GM18526 (cell line): Measurements from ENCODE around the gene NAT14.

Experiments used
- POLR2A ChIP-seq: IDR thresholded peaks from 3 replicates; pipeline ENCODE4 v1.6.1; 2011; ENCODE audit not compliant: insufficient read length; ENCODE audit errors: extremely low read depth

The NAT14 gene, protein sequence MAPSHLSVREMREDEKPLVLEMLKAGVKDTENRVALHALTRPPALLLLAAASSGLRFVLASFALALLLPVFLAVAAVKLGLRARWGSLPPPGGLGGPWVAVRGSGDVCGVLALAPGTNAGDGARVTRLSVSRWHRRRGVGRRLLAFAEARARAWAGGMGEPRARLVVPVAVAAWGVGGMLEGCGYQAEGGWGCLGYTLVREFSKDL

DNA sequence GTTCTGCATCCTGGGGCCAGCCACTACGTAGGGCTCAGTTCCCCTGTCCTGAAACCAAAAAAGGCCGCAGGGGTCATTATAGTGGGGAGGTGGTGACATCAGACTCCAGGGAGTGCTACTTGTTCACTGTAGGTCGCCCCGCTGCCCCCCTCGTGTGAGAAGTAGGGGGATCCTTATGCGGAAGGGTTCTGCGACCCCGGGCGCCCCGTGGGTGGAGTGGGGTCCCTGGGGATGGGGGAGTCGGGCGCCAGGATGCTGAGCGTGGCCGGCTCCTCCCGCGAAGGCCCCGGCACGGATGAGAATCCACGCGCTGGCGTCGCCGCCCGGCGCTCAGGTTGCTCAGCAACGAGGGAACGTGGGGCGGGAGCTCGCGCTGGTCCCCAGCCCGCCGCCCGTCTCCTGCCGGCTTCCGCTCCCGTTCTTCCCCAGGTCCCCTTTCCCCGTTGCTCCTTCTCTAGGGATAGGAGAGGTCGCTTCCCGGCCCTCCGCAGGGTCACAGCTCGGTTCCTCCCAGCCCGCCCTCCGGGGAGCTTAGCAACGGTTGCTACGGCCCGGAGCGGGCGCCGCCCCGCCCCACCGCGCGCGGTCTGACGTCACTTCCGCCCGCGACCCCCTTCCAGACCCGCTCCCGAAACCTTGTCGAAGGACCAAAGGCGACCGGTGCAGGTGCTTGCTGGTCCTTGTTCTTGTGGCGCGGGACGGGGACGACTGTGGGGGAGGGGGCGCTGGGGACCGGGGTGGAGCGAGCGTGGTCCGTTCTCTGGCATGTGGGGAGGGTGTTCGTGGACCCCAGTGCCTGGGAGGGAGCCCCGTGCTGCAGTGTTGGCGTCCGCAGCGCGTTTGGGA, at the start of gene NAT14:
TSS of gene NAT14 (plus strand) at position 596 of the 846 bp plus-strand sequence. CDS start 521 bp downstream, outside the sequence.
- TF ChIP-seq POLR2A: no peak

DNA sequence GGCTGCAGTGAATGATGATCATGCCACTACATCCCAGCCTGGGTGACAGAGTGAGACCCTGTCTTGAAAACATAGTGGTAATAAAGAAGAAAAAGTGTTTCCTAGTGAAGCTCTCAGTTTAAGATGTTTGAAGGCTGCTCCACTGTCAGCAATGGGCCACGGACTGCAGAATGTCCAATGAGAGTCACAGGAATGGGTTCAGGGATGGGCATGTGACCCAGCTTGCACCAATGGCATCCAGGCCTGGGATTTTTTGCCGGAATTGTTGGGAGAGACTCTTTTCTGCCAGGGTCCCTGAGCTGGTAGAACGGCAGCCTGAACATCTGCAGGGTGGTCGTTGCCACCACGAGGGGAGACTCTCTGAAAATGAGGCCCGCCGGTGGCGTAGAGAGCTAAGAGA, 48.1 kb upstream of the NAT14 start:
- TF ChIP-seq POLR2A: no peak

DNA sequence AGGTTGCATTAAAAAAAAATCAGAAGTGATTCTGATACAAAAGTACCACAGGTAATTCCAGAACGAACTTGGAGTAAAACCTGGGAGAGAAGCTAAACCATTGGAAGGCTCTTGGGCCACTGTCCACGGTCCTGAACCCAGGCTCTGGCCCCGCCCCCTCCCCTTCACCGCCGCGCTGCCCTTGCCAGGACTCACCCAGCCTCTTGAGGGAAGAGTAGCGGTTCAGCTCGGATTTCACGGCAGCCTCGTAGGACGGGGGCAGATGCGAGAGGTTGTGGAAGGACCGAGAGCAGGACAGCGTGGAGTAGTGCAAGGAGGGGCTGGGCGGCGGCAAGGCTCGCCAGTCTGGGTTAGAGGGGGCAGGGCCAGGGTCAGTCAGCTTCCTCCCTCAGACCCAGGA, 47.6 kb upstream of the NAT14 start:
- TF ChIP-seq POLR2A: no peak

DNA sequence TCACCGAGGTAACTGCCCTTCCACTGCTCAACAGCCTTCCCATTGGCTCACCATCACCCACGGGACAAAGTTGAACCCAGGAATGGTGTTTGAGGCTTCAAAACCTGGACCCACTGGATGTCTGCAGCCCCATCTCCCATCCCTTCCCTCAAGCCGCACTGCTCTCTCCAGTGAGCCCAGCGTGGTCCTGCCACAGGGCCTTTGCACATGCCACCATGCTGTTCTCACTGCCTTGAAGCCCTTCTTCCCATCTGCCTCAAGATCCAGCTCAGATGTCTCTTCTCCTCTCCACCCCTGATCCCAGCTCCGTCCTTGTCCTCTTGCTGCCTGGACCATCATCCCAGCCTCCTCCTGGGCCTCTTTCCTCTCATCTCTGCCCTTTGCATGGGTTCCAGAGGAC, 45.9 kb upstream of the NAT14 start:
- TF ChIP-seq POLR2A: no peak

DNA sequence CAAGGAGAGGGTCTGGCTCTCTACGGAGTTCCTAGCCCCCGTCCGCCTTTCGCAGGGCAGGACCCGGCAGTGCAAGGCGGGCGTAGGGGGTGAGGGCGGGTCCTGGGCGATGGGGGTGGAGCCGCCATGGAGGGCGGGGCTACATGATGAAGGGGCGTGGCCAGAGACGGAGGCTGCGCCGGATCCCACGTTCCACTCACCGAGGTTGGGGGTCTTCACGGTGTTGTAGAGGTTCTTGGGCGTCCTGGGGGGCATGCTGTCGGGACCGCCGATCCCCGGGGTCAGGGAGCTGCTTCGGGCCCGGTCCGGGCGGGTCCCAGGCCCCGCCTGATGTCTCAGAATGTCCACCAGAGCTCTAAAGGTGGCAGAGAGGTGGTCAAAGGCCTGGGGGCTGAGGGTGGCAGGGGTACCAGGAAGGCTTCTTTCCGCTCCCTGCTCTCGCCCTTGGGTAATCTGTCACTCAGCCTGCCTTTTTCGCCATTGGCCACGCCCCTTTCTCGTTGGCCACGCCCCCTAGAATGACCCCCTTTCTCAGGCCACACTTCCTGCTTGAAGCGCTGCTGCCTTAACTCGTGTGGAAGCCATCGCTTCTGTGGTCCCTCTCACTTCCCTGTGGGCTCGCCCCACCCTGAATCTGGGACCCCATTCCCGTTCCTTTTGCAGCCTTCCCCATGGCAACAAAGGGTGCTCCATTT, 44.4 kb upstream of the NAT14 start:
- TF ChIP-seq POLR2A: no peak

DNA sequence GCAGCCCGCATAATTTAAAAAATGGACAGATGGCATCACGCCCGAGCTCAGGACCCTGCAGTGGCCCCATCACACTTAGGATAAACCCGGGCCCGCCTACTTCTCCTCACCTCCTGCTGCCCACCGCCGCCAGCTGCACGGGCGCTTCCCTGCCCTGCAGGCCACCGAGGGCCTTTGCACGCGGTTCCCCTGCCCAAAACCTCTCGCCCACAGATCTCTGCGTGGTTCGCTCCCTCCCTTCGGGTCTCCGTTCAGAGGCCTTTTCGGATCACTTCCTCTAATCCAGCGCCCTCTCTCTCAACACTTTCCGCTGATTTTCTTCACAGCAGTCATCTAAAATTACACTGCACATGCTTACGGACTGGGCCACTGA, 43.7 kb upstream of the NAT14 start:
- TF ChIP-seq POLR2A: no peak

DNA sequence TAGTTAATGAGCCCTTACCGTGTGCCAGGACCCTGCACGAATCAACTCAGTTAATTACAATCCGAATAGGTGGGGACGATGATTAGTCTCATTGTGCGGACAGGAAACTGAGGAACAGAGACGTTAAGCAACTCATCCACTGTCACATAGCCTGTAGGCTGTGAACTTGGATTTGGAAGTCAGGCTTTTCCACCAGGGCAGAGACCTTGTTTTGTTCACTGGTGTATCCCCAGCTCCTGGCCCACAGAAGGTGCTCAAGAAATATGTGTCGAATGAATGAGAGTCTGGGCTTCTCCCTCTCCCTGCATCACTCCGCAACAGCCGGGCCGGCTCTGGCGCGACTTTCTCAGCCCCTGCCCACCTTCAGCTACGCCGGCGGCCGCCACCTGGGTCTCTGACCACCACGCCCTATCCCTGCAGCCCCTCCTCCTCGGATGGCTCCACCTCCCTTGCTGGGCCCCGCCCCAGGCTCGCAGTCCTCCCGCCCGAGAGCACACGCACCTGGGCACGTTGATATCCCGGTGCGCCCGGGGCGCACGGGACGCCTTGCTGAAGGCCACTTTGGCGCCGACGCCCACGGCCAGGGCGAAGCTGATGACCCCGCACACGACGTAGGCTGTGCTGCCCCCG, 43.2 kb upstream of the NAT14 start:
- TF ChIP-seq POLR2A: no peak

DNA sequence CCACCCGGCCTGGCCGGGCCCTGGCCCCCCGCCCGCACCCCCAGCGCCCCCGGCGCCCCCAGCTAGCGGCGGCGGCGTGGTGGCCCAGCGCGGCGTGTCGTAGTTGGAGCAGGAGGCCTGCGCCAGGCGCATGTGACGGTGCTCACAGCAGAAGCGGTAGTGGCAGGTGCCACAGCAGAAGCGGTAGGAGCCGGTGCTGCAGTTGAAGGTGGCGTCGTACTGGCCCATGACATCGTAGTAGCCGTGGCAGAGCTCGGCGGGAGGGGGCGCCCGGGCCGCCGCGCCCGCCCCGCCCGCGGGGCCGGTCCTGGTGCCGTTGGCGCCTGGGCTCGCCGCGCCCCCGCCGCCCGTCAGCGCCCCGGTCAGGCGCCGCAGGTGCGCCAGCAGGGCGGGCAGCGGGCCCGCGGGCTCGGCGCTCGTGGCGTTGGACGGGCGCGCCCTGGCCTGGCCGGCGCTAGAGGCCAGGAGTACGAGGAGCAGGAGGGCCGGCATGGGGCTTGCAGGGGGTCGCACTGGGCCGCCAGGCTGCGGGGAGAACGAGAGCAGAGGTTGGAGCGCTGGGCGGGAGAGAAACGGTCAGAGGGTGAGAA, 42.5 kb upstream of the NAT14 start:
- no peak for TF ChIP-seq POLR2A

DNA sequence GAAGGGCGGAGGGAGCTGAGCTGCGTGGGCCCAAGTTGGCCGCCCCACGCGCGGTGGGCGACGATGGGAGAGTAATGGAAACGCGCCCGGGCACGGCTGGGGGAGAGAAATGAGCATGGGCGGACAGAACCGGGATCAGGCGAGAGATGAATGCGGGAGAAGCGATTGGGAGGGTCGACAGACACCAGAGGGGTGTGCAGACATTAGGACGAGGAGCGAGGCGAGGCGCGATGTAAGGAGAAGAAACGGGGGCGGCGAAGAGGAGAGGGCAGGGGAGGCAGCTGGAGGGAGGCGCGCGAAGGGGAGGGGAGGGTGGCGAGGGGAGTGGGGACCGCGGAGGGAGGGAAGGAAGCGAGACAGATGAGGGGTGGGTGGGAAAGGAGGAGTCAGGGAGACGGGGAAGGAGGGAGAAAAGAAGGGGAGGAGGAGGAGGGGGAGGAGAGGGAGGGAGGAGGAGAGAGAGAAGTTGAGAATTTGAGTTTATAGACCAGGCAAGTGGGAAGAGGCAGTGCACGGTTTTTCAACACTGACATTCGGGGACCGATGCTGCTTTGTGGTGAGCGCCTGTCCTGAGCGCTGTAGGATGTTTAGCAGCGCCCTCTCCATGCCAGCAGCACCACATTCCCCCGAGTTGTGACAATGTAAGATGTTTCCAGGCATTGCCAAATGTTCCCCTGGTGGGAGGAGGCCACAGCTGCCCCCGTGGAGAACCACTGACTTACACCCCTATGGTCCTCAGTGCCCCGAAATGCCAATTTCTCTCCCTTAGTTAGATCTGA, 41.8 kb upstream of the NAT14 start, which contains the start of gene SHISA7:
TSS of gene SHISA7 (minus strand) at position 256 of the 779 bp plus-strand sequence. CDS start 437 bp downstream, outside the sequence.
- no peak for TF ChIP-seq POLR2A

DNA sequence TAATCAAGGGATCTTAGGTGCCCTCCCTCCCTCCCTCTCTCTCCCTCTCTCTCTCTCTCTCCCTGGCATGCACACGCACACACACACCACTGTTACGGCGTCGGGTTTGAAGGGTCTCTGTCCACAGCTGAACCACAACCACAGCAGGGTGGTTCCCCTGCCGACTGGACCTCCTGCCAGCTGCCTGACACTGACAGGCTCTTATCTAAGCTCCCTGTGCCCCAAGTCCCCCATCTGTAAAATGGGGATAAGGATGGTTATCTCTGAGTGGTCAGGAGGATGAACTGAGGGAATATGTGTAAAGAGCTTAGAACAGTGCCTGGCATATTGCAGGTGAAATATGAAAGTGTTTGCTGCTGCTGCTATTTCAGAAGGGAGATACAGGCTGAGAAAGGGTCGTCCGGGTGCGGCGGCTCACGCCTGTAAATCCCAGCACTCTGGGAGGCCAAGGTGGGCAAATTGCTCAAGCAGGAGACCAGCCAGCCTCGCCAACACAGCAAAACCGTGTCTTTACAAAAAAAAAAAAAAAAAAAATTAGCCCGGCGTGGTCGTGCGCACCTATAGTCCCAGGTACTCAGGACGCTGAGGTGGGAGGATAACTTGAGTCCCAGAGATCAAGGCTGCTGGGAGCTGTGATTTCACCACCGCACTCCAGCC, 41.0 kb upstream of the NAT14 start:
- no peak for TF ChIP-seq POLR2A

DNA sequence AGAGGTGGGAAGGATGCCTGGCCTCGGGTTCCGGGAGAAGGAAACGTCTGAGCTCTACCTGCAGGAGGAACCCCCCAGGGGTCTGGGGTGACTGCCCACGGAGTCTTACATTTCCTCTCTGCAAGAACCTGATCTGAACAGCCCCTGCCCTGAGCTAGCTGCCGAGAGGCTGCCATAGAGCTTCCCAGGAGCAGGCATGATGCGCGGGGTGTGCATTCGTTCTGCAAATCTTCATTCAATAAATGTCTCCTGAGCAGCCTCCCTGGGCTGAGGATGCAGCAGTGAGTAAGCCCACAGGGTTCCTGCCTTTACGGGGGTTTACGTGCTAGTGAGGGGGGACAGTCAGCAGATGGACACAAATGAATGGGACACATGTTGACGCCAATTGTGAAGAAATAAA, 40.3 kb upstream of the NAT14 start:
- no peak for TF ChIP-seq POLR2A

DNA sequence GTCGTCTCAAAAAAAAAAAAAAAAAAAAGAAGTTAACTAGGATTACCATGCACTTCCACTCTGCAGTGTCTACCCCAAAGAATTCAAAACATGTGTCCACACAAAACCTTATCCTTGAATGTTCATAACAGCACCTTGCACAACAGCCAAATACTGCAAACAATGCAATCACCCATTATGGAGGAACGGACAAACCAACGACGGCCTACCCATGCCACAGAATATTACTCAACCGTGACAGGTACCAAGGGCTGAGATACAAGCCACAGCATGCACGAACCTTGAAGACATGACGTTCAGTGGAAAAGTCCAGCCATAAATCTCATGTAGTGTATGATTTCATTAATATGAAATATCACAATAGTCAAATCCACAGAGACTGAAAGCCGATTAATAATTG, 38.9 kb upstream of the NAT14 start:
- TF ChIP-seq POLR2A: no peak

DNA sequence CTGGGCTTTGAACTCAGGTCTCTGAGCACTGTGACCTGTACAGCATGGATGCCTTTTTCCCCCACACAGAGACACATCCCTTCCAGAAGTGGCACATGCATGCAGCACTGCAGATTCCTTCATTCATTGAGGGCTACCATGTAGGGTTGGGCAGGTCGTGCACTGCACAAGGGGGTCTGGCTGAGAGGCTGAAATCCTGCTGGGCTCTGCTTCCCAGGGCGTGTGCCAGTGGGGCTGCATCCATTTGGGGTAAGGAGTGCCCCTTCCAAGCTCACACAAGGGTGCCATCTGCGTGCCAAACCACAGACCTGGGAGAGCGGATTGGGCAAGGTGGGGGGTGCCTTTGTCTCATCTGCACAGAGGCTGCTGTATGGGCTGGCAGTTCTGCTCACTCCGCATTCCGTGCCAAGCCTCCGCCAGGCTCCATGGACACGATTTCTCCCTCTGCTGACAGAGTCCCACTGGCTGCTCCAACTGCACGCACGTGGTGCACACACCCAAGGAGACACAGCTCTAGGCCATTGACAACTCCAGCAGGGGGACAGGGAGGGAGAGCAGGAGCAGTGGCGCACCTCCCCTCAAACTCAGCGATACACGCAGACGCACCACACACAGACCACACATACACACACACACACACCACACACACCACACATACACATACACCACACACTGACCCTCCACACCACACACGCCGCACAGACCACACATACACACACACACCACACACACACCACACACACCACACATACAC, 37.4 kb upstream of the NAT14 start:
- no peak for TF ChIP-seq POLR2A
